GM19099 (cell line): ENCODE measurements around the gene PATJ.

Experiments used
- POLR2A ChIP-seq: IDR thresholded peaks from 3 replicates; pipeline ENCODE4 v1.6.1; 2011; ENCODE audit warnings: low read depth; ENCODE audit not compliant: insufficient read length; ENCODE audit errors: extremely low read depth

The PATJ gene

DNA sequence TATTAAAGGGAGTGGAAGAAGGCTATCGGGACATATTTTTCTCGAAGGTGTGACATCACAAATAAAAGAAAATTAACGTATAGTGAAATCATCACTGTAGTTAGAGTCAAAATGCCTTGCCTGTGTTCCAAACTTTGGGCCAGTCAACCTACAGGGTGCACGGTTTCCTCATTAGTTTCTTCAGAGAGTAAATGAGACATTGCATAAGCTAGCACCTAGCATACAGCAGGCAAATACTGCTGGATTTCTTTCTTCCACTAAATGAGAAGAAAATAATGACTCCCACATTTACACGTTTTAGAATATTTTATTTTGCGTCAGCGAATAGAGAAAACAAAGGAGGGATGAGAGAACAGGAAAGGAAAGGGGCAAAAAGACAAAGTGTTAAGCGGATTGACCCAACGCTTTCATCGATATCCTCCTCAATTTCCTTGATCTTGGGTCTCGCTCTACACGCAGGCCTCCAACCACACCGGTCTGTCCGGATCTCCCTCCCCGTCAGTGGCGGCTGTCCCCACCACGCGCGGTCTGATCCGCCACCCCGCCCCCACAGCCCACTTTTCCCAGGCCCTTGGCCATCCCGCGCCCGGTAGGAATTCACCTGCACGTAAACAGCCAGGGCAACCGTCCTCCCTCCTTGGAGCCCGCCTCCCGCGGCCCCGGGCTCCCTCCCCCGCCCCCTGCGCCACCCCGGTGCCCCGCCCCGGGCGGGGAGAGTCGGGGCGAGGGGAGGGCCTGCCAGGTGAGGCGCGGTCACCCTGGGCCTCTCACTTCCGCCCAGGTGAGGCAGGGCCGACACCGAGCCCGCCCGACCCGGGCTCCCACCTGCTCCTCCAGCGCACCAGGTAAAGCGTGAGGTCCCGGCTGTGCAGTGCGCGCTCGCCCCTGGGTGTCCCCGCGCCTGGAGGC lies at the start of gene PATJ:
PATJ (plus strand) TSS at position 770 of the 909 bp plus-strand sequence. CDS start 20,413 bp downstream, outside the sequence.
- peak; percentile 67 for TF ChIP-seq POLR2A

DNA sequence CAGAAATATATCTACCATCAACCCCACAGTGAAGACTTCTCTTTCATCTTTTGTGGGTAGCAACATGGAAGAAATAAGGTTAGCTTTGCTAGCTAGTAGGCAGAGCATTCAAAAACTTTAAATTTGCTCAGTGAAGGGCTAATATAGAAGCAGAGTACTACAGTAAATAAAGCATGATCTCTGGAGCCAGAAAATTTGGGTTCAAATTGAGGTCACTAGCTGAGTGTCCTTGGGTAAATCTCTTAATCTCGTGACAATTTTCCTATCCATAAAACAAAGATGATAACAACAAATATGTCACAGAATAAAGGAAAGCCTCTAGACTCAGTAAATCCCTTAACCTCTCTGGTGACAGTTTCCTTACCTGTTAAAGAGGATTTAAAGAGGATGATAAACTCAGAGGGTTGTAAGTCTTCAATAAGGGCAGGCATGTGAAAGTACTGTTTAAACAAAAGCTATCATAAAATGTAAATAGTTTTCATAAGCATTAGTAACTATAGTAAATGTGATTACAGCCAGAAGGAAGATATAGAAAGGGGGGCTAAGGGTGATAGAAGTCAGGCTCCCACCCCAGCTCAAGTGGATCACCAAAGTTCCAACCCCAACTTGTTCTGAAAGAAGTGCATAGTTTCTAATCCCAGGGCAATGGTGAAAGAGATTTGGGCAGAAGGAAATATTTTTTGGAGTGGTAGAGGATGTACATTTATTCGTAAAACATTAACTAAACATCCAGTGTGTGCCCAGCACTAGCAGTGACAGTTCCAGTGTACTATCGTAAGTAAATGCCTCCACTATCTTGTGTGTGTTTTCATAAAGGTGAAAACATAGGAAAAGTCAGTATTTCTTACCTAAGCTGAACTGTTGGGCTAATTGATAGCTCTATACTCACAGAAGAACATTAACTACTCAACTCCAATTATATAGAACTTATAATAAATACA lies 42.1 kb upstream of the PATJ start:
- no peak for TF ChIP-seq POLR2A

DNA sequence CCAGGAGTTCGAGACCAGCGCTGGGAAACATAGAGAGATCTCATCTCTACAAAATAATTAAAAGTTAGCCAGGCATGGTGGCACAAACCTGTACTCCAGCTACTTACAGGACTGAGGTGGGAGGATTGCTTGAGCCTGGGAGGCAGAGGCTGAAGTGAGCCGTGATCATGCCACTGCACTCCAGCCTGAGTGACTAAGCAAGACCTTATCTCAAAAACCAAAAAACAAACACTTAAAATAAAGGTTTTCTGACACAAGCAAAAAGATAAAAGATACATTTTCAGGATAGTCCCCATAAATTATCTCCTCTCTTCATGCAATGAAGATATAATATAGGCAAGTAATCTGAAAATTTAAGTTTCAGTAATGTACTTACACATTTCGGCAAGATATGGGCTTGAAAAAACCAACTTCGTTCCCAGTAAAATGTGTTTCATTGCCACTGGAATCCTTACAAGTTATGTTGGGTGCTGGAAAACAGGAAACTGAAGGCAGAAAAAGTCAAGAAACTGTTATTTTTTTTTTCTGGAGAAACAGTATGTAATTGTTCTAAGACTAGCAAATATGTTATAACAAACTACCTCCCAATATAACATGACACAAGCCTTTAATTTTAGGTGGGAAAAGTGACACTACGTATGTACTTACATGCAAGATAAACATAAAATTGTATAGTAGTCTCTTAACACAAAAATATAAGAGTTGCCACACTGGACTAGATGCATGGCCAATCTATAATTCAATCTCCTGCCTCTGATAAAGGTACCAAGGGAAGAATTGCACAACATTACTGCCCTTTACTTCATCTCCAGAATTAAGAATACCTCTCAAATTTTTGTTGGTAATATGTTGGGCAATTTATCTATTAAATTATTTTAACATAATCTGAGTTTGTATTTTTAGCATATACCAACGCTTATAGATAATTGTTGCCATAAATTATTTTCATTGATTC lies 33.0 kb upstream of the PATJ start:
- TF ChIP-seq POLR2A = no peak

DNA sequence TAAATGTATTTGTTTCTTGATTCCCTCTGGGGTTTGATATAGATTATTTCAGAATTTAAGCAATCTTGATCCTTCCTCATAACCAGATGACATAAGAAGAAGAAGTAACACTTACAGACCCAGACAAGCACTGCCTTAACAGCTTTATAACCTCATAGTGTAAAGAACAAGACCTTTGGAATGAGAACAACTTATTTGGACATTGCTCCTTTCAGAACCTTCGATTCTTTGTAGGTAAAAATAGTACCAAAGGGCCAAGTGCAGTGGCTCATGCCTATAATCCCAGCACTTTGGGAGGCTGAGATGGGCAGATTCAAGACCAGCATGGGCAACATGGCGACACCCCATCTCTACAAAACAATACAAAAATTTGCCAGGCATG lies 32.4 kb upstream of the PATJ start:
- no peak for TF ChIP-seq POLR2A

DNA sequence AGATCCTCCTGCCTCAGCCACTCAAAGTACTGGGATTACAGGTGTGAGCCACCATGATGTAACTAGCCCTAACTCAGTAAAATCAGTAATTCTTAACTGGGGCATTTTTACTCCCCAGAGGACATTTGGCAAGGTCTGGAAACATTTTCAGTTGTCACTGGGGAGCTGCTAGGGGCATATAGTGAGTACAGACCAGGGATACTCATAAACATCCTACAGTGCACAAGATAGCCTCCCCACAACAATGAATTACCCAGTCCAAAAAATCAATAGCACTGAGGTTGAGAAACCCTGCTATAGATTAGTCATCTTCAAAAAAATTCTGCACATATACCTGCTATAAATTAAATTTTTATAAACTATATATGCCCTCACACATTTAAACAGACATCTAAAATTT lies 30.3 kb upstream of the PATJ start:
- no peak for TF ChIP-seq POLR2A

DNA sequence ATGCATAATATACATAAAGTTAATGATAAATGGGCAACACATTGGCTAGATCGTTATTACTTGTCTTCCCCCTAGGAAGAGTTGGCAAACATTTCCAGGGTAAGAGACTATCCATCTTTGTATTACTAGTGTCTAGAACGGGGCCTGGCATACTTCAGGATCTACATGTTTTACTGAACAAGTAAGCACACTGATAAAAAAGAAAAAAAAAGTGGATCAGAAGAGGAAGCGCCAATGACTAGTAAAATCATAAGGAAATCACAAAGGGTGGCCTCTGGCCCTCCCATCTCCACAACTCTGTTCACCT lies 17.8 kb upstream of the PATJ start:
- no peak for TF ChIP-seq POLR2A

DNA sequence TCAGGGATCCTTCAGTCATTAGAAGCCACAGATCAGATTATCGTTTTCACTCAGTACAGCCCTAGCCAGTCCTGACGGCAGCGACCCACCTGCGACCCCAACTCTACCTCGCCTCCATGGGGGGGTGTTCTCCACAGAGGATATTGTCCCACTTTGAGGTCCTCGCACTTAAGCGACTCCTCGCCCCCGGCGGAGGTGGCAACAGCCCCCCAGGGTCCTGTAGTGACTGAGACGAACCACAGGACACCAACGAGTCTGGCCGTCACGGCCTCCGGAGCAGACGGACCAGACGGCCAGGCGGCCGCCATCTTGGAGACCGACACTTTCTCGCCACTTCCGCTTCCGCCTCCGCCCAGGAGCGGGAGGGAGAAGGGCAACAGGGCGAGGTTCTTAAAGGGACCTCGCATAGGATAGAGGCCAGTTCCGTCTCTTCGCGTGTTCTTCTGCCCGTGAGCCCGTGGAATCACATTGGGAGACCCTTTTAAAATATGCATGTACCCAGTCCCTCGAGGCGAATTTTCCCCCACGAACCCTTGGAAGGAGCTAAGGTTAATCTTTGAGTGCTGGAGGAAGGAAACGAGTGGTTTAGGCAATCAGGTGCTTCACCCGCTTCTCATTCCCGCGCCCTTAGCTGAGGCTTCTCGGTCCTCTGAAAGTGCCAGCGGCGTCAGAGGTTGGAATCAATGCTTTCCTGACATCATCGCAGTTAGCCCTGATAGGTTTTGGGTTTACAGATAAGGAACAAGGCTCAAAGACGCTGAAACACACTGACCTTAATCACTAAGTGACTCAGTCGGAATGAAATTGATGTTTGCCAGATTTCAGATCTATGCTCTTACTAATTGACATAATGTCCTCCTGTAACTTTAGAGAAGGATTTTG lies 17.2 kb upstream of the PATJ start, which contains the start of gene TM2D1:
TM2D1 (minus strand) TSS at position 329 of the 882 bp plus-strand sequence; CDS start at position 308, 21 bp downstream.
- peak; percentile 99 for TF ChIP-seq POLR2A

DNA sequence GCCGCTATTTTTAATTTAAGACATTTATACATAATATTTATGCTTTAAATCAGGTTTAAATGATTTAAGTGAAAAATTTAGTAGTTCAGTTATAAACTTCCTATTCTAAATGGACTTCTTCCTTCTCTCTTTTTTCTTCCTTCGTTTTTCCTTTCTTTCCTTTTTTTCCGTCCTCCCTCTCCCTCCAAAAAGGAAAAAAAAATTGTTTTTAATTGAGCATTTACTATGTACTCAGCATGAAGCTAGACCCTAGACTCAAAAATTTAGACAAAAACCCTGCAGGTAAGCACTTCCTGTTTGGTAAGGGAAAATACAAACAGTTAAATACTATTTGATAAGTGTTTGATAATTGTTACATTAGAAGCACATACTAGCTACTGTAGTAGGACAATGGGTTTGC lies 14.7 kb upstream of the PATJ start:
- no peak for TF ChIP-seq POLR2A

GRCh38 chr1:61732726-61733125 lies 9.6 kb upstream of the PATJ start:
- no peak for TF ChIP-seq POLR2A

DNA sequence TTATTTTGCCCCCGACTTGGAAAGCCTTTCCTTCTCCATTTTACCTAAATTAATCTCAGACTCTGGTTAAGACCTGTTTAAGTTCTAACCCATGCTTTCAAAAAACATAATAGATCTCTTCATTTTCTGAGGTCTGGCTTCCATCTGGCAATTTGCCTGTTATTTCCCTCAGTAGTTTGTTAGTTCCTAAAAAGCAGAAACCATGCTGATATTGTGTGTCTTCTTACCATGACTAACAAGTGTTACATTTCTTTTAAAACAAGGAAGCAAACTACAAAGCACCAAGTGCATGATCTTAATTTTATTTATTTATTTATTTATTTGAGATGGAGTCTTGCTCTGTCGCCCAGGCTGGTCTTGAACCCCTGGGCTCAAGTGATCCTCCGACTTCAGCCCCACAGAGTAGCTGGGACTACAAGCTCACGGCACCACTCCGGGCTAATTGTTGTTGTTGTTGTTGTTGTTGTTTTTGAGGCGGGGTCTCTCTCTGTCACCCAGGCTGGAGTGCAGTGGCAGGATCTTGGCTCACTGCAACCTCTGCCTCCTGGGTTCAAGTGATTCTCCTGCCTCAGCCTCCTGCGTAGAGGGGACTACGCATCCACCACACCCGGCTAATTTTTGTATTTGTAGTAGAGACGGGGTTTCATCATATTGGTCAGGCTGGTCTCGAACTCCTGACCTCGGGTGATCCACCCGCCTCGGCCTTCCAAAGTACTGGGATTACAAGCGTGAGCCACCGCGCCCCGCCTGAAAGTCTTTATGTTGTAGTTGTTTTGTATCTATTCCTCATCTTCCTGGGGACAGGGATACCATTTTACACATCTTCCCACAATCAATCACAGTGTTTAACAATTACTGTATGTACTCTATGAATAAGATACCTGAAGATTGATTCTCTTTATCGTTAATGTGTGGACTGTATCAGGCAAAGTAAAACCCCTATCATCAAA lies 1.3 kb upstream of the PATJ start:
- no peak for TF ChIP-seq POLR2A

- peak; percentile 53 for TF ChIP-seq POLR2A
Observed at GRCh38 chr1:61742620-61743430, 545 bp downstream of the PATJ start.

DNA sequence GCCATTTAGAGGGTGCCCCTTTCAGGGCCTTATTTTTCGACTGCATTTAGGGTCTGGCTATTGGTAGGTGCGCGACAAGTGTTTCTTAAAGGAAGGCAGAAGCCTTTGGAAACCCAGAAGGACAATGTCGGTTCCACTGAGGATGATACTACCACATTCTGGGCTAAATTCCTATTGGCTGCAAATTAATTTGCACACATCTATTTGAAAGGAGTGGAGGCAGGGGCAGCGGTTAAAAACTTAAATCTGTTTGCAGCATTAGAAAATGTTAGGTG lies 1.1 kb downstream of the PATJ start:
- TF ChIP-seq POLR2A = no peak
